Superior temporal gyrus (tissue), 1 donor: ENCODE results near the gene CPLANE1.
"Not testable (repeated sequence)": the region's sequence is repeated elsewhere in the genome, so short reads cannot be mapped to it uniquely, and the experiment has no call there.

Experiments
- DNase-seq: peaks from one replicate; pipeline ENCODE4 v3.0.0-alpha.2; 2016; ENCODE audit errors: extremely low spot score

CPLANE1 gene

DNA sequence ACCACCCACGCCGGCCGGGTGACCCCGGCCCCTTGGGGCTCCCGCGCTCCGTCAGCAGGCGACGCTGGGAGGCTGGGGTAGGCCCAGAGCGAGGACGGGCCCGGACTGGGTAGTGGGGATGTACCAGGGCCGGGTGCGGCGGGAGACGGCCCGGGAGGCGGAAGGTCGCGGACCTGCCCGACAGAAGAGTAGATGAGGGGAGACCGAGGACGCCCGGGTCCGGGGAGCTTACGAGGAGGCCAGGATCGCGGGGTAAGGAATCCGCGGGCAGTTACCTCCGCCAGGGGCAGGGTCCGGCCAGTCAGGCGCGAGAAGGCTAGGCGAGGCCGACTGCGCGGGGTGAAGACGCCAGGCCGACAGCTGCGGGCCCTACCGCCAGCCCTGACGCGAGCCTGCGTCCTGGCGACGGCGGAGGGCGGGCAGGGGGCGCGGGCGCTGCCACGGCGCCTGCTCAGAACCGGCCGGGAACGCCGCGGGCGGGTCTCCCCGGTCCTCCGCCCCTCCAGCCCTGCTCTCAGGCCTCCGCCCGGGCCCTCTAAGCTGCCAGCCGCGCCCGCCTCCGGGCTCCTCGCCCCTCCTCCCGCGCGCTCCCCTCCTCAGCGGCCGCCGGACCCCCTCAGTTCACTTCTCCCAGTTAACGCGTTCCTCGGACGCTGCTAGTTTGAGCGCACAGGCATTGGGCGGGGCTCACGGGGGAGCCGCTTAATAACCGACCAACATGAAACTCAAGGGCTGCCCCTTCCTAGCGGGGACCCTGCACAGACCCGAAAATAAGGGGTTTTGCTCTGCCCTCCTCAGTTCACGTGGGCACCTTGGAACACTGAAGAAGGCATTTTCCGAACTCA, at the start of gene CPLANE1:
TSS of gene CPLANE1 (minus strand) at position 407 of the 845 bp plus-strand sequence. CDS start 1,678 bp downstream, outside the sequence.
- DNase-seq = peak; percentile 75

DNA sequence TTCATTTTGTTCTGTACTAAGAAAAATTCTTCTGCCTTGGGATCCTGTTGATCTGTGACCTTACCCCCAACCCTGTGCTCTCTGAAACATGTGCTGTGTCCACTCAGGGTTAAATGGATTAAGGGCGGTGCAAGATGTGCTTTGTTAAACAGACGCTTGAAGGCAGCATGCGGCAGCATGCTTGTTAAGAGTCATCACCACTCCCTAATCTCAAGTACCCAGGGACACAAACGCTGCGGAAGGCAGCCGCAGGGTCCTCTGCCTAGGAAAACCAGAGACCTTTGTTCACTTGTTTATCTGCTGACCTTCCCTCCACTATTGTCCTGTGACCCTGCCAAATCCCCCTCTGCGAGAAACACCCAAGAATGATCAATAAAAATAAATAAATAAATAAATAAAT, 47.1 kb upstream of the CPLANE1 start:
- not testable (repeated sequence) for DNase-seq

DNA sequence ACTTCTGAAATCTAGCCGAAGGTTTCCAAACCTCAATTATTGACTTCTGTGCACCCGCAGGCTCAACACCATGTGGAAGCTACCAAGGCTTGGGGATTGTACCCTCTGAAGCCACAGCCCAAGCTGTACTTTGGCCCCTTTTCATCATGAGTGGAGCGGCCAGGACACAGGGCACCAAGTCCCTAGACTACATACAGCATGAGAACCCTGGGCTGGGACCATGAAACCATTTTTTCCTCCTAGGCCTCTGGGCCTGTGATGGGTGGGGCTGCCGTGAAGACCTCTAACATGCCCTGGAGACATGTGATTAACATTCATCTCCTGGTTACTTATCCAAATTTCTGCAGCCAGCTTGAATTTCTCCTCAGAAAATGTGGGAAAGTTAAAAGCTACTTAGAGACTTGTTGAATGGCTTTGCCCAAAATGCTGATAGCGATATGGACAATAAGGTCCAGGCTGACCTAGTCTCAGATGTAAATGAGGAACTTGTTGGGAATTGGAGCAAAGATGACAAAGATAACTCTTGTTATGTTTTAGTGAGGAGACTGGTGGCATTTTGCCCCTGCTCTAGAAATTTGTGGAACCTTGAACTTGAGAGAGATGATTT, 34.1 kb upstream of the CPLANE1 start:
- DNase-seq = no peak

- no peak for DNase-seq
These were observed 26.3 kb upstream of the CPLANE1 start for GRCh38 chr5:37275511-37275910.

DNA sequence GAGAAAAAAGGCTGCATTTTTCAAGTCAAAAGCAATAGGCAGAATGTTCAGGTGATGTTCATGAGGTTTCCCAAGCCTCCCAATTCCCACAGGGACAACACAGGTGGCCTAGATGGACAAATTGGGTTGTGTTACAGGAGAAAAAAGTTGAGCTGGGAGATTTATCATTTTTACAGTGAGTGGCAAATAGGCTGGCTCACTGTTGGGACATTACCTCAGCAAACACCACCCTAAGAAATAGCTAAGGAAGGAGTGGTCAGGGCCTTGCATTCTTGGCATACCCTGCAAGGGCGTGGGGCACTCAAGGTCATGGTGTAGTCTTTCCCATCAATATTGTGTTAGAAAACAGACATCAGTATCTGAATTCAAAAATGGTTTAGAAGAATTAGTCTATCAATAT, 23.3 kb upstream of the CPLANE1 start:
- no peak for DNase-seq

DNA sequence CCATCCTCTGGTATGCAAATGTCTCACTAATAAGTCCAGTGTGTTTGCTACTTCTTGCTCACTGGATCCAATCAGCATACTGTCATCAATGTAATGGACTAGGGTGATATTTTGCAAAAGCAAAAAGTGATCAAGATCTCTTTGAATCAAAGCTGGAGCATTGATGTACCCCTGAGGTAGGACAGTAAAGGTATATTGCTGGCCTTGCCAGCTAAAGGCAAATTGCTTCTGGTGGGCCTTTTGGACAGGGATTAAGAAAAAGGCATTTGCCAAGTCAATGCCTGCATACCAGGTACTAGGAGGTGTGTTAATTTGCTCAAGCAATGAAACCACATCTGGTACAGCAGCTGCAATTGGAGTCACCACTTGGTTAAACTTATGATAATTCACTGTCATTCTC, 18.9 kb upstream of the CPLANE1 start:
- DNase-seq = not testable (repeated sequence)

DNA sequence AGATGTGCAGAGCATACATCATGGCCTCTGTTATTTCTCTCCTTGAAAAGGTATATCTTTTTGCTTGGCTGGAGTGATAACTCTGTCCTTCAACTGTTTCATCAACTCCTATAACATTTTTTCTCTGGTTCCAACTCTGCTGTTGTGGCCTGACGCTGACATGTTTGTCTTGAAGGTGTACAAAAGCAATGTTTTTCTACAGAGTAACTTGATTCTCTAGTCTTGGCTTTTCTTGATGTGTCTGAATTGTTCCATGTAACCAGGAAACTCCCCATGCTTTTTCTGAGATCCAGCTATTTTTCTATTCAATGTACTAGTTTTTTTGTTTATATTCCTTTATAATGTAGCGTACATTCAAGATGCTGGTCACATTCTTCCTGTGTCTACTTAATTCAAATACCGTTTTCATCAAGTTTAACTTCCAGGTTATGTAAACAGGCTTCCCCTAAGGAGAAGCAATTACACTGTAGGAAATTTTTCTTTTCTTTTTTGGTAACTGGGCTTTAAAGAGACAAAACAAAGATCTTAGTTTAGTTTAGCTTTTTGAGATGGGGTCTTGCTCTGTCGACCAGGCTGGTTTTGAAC, 6.7 kb upstream of the CPLANE1 start:
- DNase-seq = no peak

GRCh38 chr5:37254581-37254980, 5.4 kb upstream of the CPLANE1 start:
- no peak for DNase-seq

DNA sequence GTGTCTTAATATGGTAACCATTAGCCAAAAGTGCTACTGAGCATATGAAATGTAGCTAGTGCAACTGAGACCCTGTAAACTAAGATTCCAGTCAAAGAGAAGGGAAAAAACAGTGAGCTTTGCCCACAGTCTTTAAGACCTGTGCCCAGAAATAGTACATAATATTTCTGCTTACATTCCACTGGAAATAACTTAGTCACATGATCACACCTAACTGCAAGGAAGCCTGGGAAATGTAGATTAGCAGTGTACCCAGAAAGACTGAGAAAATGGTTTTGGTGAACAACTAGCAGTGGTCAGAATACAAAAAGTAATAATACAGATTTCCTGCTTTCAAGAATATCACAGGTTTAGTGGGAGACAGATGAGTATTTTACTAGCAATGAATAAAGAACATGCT, 2.5 kb upstream of the CPLANE1 start:
- DNase-seq = no peak

DNA sequence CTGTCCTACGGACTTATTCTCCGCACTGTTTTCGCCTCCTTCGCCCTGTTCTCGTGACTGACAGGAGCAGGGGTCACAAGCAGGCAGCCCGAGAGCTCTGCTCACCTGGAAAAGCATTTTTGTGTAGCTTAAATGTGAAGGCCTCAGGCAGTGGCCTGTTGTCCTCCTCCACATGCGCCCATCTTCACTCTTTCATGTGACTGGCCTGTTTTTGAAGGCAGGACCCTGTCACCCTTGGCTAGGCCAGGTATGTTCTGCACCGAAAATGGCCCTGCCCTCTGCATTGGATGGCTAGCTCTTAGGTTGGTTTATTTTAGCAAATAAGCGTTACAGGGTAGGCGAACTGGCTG, 614 bp upstream of the CPLANE1 start:
- DNase-seq = no peak

DNA sequence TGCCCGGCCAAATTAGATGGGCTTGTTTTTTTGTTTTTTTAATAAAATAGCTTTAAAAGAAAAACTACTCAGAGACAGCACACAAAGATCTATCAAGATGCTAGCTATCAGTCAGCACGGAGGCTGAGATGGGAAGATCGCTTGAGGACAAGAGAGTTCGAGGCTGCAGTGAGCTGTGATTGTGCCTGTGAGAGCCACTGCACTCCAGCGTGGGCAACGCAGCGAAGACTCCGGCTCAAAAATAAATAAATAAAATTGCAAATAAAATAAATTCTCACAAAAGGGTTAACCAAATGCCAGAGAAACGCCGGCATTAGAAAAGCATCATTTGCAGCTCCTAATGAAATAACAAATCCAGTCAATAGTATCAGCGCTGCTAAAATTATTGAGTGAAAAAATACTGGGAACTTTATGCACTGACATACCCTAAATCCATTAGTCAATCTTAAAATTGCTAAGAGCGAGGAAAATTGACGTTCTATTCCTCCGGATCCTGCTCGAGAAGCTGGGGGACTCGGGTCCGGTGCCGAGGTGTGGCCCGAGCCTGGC, 681 bp downstream of the CPLANE1 start:
- DNase-seq = peak; percentile 50

DNA sequence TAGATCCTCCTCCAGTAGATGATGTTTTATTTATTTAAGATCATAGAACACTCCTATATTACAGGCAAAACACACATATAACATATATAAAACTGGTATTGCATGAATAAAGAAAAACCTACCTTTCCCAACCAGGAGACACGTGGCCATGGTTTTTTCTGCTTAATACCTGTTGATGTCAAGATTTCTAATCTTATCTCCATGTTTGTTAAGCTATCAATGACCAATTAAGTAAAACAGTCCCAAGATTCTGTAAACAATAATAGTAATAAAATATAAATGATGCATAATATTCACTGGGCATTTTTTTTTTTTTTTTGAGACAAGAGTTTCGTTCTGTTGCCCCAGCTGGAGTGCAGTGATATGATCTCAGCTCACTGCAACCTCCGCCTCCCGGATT, 1.7 kb downstream of the CPLANE1 start:
- no peak for DNase-seq

- no peak for DNase-seq
These were observed 2.1 kb downstream of the CPLANE1 start for GRCh38 chr5:37247036-37247435.

DNA sequence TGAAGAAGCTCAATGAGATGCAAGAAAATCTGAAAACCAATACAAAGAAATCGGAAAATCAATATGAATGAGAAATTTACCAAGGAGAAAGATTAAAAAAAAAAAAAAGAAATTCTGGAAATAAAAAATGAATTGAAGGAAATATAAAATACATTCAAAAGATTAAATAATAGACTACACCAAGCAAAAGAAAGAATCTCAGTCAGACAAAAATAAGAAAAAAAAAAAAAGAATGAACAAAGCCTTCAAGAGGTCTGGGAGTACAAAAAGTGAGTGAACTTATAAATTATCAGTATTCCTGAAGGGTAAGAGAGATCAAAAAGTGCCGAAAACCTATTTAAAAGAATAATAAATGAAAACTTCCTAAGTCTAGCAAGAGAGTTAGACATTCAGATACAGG, 14.9 kb downstream of the CPLANE1 start:
- no peak for DNase-seq

DNA sequence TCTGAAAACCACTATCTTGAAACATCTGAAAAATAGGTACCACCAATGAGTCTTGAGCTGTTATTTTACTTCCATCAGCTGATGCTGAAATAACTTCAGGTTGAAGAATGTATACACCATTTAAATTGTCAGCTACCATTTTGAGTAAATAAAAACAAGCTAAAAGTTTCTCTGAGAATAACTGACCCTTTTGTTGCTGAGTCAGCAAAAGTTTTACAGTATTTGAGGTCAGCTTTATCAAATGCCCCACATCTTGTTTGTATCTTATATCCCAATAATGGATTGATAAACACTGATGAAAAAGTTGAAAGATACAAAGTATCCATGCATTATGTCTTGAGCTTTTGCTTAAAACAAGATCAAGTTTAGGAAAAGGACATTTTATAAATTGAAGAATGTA, 22.8 kb downstream of the CPLANE1 start:
- no peak for DNase-seq

GRCh38 chr5:37222181-37222580, 27.0 kb downstream of the CPLANE1 start:
- no peak for DNase-seq

GRCh38 chr5:37220426-37220825, 28.8 kb downstream of the CPLANE1 start:
- DNase-seq = not testable (repeated sequence)

DNA sequence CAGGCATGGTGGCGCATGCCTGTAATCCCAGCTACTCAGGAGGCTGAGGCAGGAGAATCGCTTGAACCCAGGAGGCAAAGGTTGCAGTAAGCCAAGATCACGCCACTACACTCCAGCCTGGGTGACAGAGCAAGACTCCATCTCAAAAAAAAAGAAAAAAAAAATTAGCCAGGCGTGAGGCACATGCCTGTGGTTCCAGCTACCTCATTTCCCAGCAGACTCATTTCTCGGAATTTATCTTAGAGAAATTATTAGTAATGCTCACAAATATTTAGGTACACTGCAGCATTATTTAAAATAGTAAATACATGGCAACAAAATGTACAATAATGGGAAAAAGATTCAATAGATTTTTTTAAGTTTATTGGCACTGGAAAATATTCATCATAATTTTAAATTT, 29.8 kb downstream of the CPLANE1 start:
- not testable (repeated sequence) for DNase-seq

DNA sequence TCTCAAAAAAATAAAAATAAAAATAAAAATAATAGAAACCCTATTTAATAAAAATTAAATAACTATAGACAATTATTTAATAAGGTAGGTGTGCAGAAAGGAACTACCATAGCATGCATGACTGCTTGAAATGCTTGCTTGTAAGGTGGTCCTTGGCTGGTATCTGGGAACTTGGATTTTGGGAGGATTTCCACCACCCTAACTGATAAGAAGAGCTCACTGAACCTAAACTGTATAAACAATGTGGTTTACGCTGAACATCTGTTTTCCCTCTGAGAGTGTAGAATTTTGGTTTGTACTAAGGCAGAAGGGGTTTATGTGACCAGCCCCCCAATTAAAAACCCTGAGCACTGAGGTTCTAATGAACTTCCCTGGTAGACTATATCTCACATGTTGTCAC, 31.2 kb downstream of the CPLANE1 start:
- DNase-seq = no peak

GRCh38 chr5:37214550-37214949, 34.6 kb downstream of the CPLANE1 start:
- DNase-seq = no peak

DNA sequence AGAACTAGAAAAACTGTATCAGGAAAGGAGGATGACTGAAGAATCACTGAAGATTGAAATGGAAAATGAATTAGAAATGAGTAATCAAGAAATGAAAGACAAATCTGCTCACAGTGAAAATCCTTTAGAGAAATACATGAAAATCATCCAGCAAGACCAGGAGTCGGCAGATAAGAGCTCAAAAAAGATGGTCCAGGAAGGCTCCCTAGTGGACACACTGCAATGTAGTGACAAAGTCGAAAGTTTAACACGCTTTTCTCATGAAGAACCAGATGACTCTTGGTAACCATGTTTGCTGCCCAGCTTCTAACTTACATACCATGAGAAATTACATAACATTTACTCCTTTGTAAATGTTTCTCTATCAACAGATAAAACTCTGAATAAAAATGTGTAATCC, 37.1 kb downstream of the CPLANE1 start:
- DNase-seq = no peak

GRCh38 chr5:37211661-37212060, 37.5 kb downstream of the CPLANE1 start:
- no peak for DNase-seq
